WERI-Rb-1 (cell line): ENCODE measurements around the gene TOMM20L.
"Not testable (repeated sequence)": the region's sequence is repeated elsewhere in the genome, so short reads cannot be mapped to it uniquely, and the experiment has no call there.

Source experiments
- DNase-seq: peaks from one replicate; pipeline ENCODE4 v3.0.0-alpha.2; 2020
- H3K27ac ChIP-seq: fragments of 250-450 bp; sonication (Bioruptor Pico); 2 replicates; pipeline ENCODE4 v1.5.1; 2020; ENCODE audit warnings: mild to moderate bottlenecking, moderate library complexity
- H3K27me3 ChIP-seq: fragments of 250-450 bp; sonication (Bioruptor Pico); 2 replicates; pipeline ENCODE4 v1.5.1; 2021; ENCODE audit warnings: mild to moderate bottlenecking, low read depth, moderate library complexity; ENCODE audit not compliant: insufficient read depth, severe bottlenecking
- H3K36me3 ChIP-seq: fragments of 250-450 bp; sonication (Bioruptor Pico); 2 replicates; pipeline ENCODE4 v1.5.1; 2020; ENCODE audit warnings: mild to moderate bottlenecking, moderate library complexity
- H3K4me3 ChIP-seq: 2 replicates; pipeline ENCODE4 v1.5.1; 2011; ENCODE audit warnings: low read depth, mild to moderate bottlenecking, control low read depth, low read length
- H3K9me3 ChIP-seq: fragments of 250-450 bp; sonication (Bioruptor Pico); 2 replicates; pipeline ENCODE4 v1.5.1; 2021; ENCODE audit warnings: mild to moderate bottlenecking, moderate library complexity; ENCODE audit not compliant: severe bottlenecking
- CTCF ChIP-seq: IDR thresholded peaks from 2 replicates; pipeline ENCODE4 v1.5.1; 2011; ENCODE audit warnings: low read depth, mild to moderate bottlenecking, control low read depth, inconsistent platforms, low read length

The TOMM20L gene

GRCh38 chr14:58395812-58396788 lies at the start of gene TOMM20L:
Gene TOMM20L, plus strand, starts transcription at chr14:58395930. Its CDS starts 28 bp downstream, at chr14:58395958.
- Histone ChIP-seq H3K4me3 (peak within 1 kb of the TSS; percentile 19; the same call in 1 of the 2 replicates), H3K9me3 (no peaks in the 10 kb centered on the region), H3K36me3 (no peaks in the 10 kb centered on the region; the same call in 1 of the 2 replicates), H3K27me3 (no peaks in the 10 kb centered on the region), H3K27ac (no peak within 1 kb of the TSS)
- DNase-seq = peak; percentile 58
- TF ChIP-seq CTCF = peak; percentile 60

GRCh38 chr14:58353516-58354299 lies 42.0 kb upstream of the TOMM20L start:
- Histone ChIP-seq H3K27ac (no peak overlapping the region), H3K27me3 (no peaks in the 10 kb centered on the region), H3K4me3 (no peak overlapping the region), H3K36me3 (peaks cover 33% of the 10 kb centered on the region), H3K9me3 (no peaks in the 10 kb centered on the region)
- TF ChIP-seq CTCF = no peak
- DNase-seq = no peak

- TF ChIP-seq CTCF = no peak
- no peaks in the 10 kb centered on the region for H3K27me3 ChIP-seq
- no peak overlapping the region for H3K27ac ChIP-seq
- no peaks in the 10 kb centered on the region for H3K9me3 ChIP-seq
- no peak overlapping the region for H3K4me3 ChIP-seq
- H3K36me3 ChIP-seq = peaks cover 29% of the 10 kb centered on the region
- no peak for DNase-seq
Observed at GRCh38 chr14:58354808-58355207, 40.9 kb upstream of the TOMM20L start.

GRCh38 chr14:58356268-58356667 lies 39.5 kb upstream of the TOMM20L start:
- Histone ChIP-seq H3K9me3 (no peaks in the 10 kb centered on the region), H3K27me3 (no peaks in the 10 kb centered on the region), H3K36me3 (peaks cover 38% of the 10 kb centered on the region), H3K27ac (no peak overlapping the region), H3K4me3 (no peak overlapping the region)
- TF ChIP-seq CTCF = no peak
- DNase-seq = no peak

GRCh38 chr14:58362272-58362671 lies 33.5 kb upstream of the TOMM20L start:
- not testable (repeated sequence) for H3K27ac ChIP-seq, H3K4me3 ChIP-seq, DNase-seq, H3K9me3 ChIP-seq, H3K27me3 ChIP-seq
- peaks cover 38% of the 10 kb centered on the region for H3K36me3 ChIP-seq
